ENCODE results near the gene LRP6.

GRCh38 chr12:12178559-12178958, 88.3 kb downstream of the LRP6 start:
- TF ChIP-seq EZH2phosphoT487 (IDR thresholded peaks at IDR 0.05; ENCODE audit: borderline replicate concordance, low read depth, low read length): no peak
- TF ChIP-seq CTCF (conservative IDR thresholded peaks at IDR 0.05; ENCODE audit: low read length): no peak
